K562 (cell line): Measurements from ENCODE around the gene HSD17B8. TPM values are rescaled to one million over a fixed set of nuclear protein-coding genes. Genes with fewer than 3 reads are reported as not detected.

Experiments used
- AFF4 ChIP-seq: sonication (generic); formaldehyde crosslinking; IDR thresholded peaks from 2 replicates; pipeline ENCODE4 v1.8.0; 2023; ENCODE audit warnings: mild to moderate bottlenecking, missing genetic modification reagents
- GABPA ChIP-seq: fragments of 200-800 bp; sonication (Bioruptor generic); conservative IDR thresholded peaks from 2 replicates; pipeline ENCODE4 v1.6.1; 2016; ENCODE audit warnings: low read depth, missing genetic modification characterization, missing compliant biosample characterization
- KDM5B ChIP-seq: fragments of 200-600 bp; sonication (generic); IDR thresholded peaks from 2 replicates; pipeline ENCODE4 v1.6.1; 2012; ENCODE audit warnings: low read depth, mild to moderate bottlenecking, moderate library complexity, low read length, control low read depth, inconsistent platforms; ENCODE audit not compliant: insufficient replicate concordance
- KHSRP ChIP-seq: fragments of 450-650 bp; IDR thresholded peaks from 2 replicates; pipeline ENCODE4 v1.6.1; 2017
- OTX1 ChIP-seq: fragments of 450-650 bp; formaldehyde crosslinking; IDR thresholded peaks from 2 replicates; pipeline ENCODE4 v1.4.0; 2022; ENCODE audit warnings: mild to moderate bottlenecking
- PBX2 ChIP-seq, 2 experiments: IDR thresholded peaks in 1 of 2; conservative IDR thresholded peaks in 1 of 2; 2 replicates each; pipeline ENCODE4 v1.6.1; 2016; ENCODE audit warnings: low read depth in 2 of 2, mild to moderate bottlenecking in 1 of 2, missing compliant biosample characterization in 1 of 2, missing genetic modification characterization in 1 of 2, moderate library complexity in 1 of 2
- TGIF2 ChIP-seq: sonication (generic); formaldehyde crosslinking; IDR thresholded peaks from 2 replicates; pipeline ENCODE4 v1.8.1; 2022; ENCODE audit warnings: mild to moderate bottlenecking, missing genetic modification reagents, moderate library complexity
- ZBED1 ChIP-seq: IDR thresholded peaks from 2 replicates; pipeline ENCODE4 v1.6.1; 2014
- ZEB2 ChIP-seq: fragments of 450-650 bp; IDR thresholded peaks from 2 replicates; pipeline ENCODE4 v1.6.1; 2016
- ZNF224 ChIP-seq: sonication (generic); formaldehyde crosslinking; IDR thresholded peaks from 2 replicates; pipeline ENCODE4 v1.8.0; 2022; ENCODE audit warnings: mild to moderate bottlenecking, missing genetic modification reagents
- ZNF311 ChIP-seq: fragments of 250-450 bp; sonication (Bioruptor Pico); IDR thresholded peaks from 2 replicates; pipeline ENCODE4 v1.4.0; 2020; ENCODE audit warnings: mild to moderate bottlenecking, moderate library complexity
- ZNF41 ChIP-seq: fragments of 250-450 bp; sonication (Bioruptor Pico); conservative IDR thresholded peaks from 2 replicates; pipeline ENCODE4 v1.4.0; 2020; ENCODE audit warnings: mild to moderate bottlenecking
- polyA plus RNA-seq, 8 experiments: library from polyadenylated mRNA; depleted of rRNA in 4 of 8; stranded (reverse) in 5 of 8; unstranded in 3 of 8; fragments of >200 nt; fragmentation: Nextera tagmentation in 2 of 8; fragmentation: Illumina TruSeq in 1 of 8; extraction: Ambion mirVana in 2 of 8; extraction: Trizol in 1 of 8; gene quantifications; 2 replicates each; pipeline versions ENCODE4 v1.2.1 to v1.2.3, GENCODE V29; 2011 to 2014; ENCODE audit warnings: inconsistent platforms in 1 of 8, missing spikeins in 1 of 8
- total RNA-seq, 7 experiments: library from RNA; depleted of rRNA in 6 of 7; stranded (reverse); fragments of >200 nt in 6 of 7; fragmentation: Illumina TruSeq in 2 of 7; extraction: Trizol in 2 of 7; gene quantifications; 2 replicates each; pipeline versions ENCODE4 v1.2.1 to v1.2.3, GENCODE V29; 2011 to 2021; ENCODE audit warnings: low replicate concordance in 1 of 7
- TF ChIP-seq, protein P1 (sequence below): sonication (generic); formaldehyde crosslinking; IDR thresholded peaks from 2 replicates; pipeline ENCODE4 v1.8.0; 2022; ENCODE audit warnings: missing genetic modification reagents, mild to moderate bottlenecking, borderline replicate concordance
- TF ChIP-seq, protein P2 (sequence below): fragments of 250-450 bp; sonication (Bioruptor Pico); IDR thresholded peaks from 2 replicates; pipeline ENCODE4 v1.8.0; 2022; ENCODE audit warnings: inconsistent platforms, mild to moderate bottlenecking, moderate library complexity, borderline replicate concordance
- TF ChIP-seq, protein P3 (sequence below): fragments of 450-650 bp; formaldehyde crosslinking; IDR thresholded peaks from 2 replicates; pipeline ENCODE4 v1.4.0; 2020; ENCODE audit warnings: mild to moderate bottlenecking

HSD17B8 gene
- total and polyA plus RNA-seq, 9 of the 15 experiments (the other 6 are each of a cell fraction or from before 2014, with no cell fraction given) = 3.7 to 35.2 (median 14.2) TPM

DNA sequence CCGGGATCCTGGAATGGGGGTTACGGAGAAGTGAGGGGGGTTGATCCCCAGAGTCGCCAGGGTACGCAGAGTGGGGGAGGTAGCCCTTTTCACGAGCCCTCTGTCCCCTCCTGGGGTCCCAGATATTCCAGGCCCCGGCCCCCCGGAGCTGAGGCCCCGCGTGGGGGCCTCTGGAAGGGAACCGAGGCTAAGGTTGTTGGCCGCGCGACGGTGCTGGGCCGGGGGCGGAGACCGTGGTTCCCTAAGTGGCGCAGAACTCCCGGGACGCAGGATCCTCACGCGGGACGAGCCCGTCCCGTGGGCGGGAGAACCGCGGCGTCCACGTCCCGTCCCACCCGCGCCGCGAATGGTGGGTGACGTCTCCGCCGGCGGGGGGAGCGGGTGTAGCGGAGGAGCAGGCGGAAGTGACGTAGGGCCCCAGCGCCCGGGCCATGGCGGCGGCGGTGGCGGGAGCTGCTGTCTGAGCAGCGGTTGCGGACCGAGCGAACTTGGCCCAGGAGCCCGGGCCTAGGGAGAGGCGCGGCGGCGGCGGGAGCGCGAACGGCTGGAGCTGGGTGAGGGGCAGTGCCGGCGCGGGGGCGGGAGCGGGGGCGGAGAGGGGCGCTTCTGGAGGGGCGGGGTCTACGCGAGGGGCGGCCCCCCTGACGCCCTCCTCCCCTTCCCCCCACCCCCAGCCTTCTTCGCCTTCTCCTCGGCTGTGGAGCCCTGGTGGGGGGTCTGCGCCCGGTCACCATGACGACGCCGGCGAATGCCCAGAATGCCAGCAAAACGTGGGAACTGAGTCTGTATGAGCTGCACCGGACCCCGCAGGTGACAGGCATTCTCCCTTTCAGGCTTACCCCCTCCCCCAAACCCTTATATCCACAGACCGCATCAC is 3.9 kb downstream of the HSD17B8 start, which contains the start of gene RING1 (continued):
- no peak for TF ChIP-seq ZNF311 (CRISPR knock-in tag)
- no peak for TF ChIP-seq ZNF41 (CRISPR knock-in tag)
- peak; percentile 86 for TF ChIP-seq KDM5B
- TF ChIP-seq KHSRP = no peak; the same call in 1 of the 2 replicates
- TF ChIP-seq, protein P1, sequence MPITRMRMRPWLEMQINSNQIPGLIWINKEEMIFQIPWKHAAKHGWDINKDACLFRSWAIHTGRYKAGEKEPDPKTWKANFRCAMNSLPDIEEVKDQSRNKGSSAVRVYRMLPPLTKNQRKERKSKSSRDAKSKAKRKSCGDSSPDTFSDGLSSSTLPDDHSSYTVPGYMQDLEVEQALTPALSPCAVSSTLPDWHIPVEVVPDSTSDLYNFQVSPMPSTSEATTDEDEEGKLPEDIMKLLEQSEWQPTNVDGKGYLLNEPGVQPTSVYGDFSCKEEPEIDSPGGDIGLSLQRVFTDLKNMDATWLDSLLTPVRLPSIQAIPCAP (CRISPR knock-in tag) = no peak
- no peak for TF ChIP-seq ZNF224
- TF ChIP-seq GABPA (tag) = peak; percentile 98
- TF ChIP-seq OTX1 (CRISPR knock-in tag) = 0 out of 2 replicates have a peak, but pooled peaks have one; percentile 33
- TF ChIP-seq, protein P2, sequence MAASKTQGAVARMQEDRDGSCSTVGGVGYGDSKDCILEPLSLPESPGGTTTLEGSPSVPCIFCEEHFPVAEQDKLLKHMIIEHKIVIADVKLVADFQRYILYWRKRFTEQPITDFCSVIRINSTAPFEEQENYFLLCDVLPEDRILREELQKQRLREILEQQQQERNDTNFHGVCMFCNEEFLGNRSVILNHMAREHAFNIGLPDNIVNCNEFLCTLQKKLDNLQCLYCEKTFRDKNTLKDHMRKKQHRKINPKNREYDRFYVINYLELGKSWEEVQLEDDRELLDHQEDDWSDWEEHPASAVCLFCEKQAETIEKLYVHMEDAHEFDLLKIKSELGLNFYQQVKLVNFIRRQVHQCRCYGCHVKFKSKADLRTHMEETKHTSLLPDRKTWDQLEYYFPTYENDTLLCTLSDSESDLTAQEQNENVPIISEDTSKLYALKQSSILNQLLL (CRISPR knock-in tag) = no peak
- peak; percentile 67; the same call in 1 of the 2 replicates for TF ChIP-seq ZBED1
- TF ChIP-seq TGIF2 (CRISPR knock-in tag) = peak; percentile 94
- TF ChIP-seq, protein P3, sequence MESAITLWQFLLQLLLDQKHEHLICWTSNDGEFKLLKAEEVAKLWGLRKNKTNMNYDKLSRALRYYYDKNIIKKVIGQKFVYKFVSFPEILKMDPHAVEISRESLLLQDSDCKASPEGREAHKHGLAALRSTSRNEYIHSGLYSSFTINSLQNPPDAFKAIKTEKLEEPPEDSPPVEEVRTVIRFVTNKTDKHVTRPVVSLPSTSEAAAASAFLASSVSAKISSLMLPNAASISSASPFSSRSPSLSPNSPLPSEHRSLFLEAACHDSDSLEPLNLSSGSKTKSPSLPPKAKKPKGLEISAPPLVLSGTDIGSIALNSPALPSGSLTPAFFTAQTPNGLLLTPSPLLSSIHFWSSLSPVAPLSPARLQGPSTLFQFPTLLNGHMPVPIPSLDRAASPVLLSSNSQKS (CRISPR knock-in tag) = no peak
- no peak for TF ChIP-seq ZEB2
- peak; percentile 95; the same call in 1 of the 2 replicates for TF ChIP-seq AFF4
- TF ChIP-seq PBX2 (CRISPR knock-in tag; IDR thresholded peaks at IDR 0.05; ENCODE audit: low read depth) = no peak
- no peak for TF ChIP-seq PBX2 (tag; conservative IDR thresholded peaks at IDR 0.05; ENCODE audit: low read depth)
